ENCODE measurements around the gene NAPG.
"Not testable (repeated sequence)": the region's sequence is repeated elsewhere in the genome, so short reads cannot be mapped to it uniquely, and the experiment has no call there.

Gene NAPG

GRCh38 chr18:10590412-10590811 is 64.6 kb downstream of the NAPG start:
- no peak for DNase-seq

- no peak for DNase-seq
Measured at GRCh38 chr18:10591896-10592295, 66.1 kb downstream of the NAPG start.

GRCh38 chr18:10593366-10594022 is 67.7 kb downstream of the NAPG start:
- DNase-seq = not testable (repeated sequence)

- not testable (repeated sequence) for DNase-seq
Measured at GRCh38 chr18:10595917-10596316, 70.1 kb downstream of the NAPG start.

- DNase-seq = not testable (repeated sequence)
Measured at GRCh38 chr18:10597695-10598094, 71.9 kb downstream of the NAPG start.

GRCh38 chr18:10600701-10601100 is 74.9 kb downstream of the NAPG start:
- DNase-seq = not testable (repeated sequence)

Measured in NCI-H146 (cell line).